Right cardiac atrium (tissue), 5 donors: ENCODE data around the gene IMP4. TPM values are rescaled to one million over a fixed set of nuclear protein-coding genes. Genes with fewer than 3 reads are reported as not detected.

Experiments used
- ATAC-seq, 2 donors: fragments of 200-7000 bp; cut with Tn5 transposase; one replicate each; pipeline versions ENCODE4 v1.8.0 to v1.9.1; 2020; ENCODE audit warnings: moderate library complexity in 2 of 2, mild to moderate bottlenecking in 1 of 2
- DNase-seq, 3 donors: peaks; one replicate each; pipeline ENCODE4 v3.0.0-alpha.2; 2020
- H3K27ac ChIP-seq: one replicate; pipeline ENCODE4 v1.5.1; 2013; ENCODE audit warnings: mild to moderate bottlenecking, low read length, control low read depth, moderate library complexity
- H3K27me3 ChIP-seq: one replicate; pipeline ENCODE4 v1.6.1; 2013; ENCODE audit not compliant: control insufficient read depth, insufficient read depth
- H3K4me1 ChIP-seq: one replicate; pipeline ENCODE4 v1.6.1; 2013; ENCODE audit warnings: low read length; ENCODE audit not compliant: control insufficient read depth, insufficient read depth
- H3K4me3 ChIP-seq: one replicate; pipeline ENCODE4 v1.5.1; 2013; ENCODE audit warnings: low read length, control low read depth
- H3K9me3 ChIP-seq: one replicate; pipeline ENCODE4 v1.6.1; 2013; ENCODE audit warnings: low read length; ENCODE audit not compliant: control insufficient read depth
- WGBS: extraction: QIAGEN DNeasy Blood & Tissue Kit; methylation state at CpG from one replicate; pipeline ENCODE4 v1.1.7; 2013; 5-methylcytosine and 5-hydroxymethylcytosine counted together
- intact Hi-C, 4 donors: fragments of 100-400 bp; cut with DNase I; formaldehyde crosslinking; loops; one replicate each; pipeline versions ENCODE4 v1.11.0 to v1.14.0; 2022 to 2023
- polyA plus RNA-seq: library from polyadenylated mRNA; stranded (reverse); fragments of 200-250 nt; gene quantifications from one replicate; pipeline ENCODE4 v1.2.3, GENCODE V29; 2013
- total RNA-seq, 4 donors: library from RNA; stranded (reverse); fragmentation: NEBNext Ultra II Directional; extraction: Animal tissue kit (Norgen Biotek cat#: 25700); gene quantifications; one replicate each; pipeline ENCODE4 v1.2.1, GENCODE V29; 2021
- donor health status: healthy with polysubstance abuse.
- donor health status: DM: no; HTN: yes; CAD: no.
- donor health status: DM: no; HTN: no; CAD: no.
- donor health status: DM: no; HTN: yes; CAD: no; lungs with severe emphysema.
- donor health status: DM: yes; HTN: yes; CAD: no.

Gene IMP4
- total and polyA plus RNA-seq, 5 donors = 48.0 to 59.9 (median 54.2) TPM

DNA sequence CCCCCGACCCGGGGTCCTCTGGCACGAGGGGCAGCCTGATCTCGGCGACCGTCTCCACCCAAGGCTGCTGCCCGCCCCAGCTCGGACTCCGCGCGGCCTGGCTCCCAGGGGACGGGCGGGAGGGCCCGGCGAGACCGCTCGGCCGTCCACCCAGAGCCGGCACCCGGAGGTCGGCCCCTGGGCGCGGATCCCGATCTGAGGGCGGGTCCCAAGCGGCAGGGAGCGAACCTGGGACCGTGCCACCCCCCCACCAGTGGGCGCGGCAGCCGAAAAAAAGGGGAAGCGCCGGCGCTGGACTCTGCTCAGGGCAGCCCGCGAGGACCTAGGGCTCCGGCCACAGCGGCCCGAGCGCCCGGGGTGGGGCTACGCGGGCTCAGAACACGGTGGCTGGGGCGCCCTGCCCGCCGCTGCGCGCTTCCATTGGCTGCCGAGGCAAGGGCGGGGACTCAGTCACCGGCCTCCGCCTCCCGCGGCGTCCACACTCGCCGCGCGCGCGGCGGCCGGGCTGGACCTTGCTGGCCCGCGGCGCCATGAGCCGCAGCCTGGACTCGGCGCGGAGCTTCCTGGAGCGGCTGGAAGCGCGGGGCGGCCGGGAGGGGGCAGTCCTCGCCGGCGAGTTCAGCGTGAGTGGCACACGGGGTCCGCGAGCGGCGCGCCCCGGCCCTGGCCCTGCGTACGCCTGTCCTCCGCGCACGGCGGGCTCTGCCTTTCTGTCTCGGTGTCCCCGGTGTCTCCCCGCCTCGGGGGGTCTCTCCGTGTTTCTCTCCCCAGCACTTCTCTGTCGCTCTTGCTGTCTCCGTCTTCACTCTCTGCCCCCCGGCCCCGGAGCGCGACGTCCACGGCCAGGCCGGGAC lies 13.1 kb downstream of the IMP4 start, which contains the start of gene PTPN18:
TSS of gene PTPN18 (plus strand) at position 479 of the 854 bp plus-strand sequence. CDS start at position 531, 52 bp downstream.
- Histone ChIP-seq H3K9me3 (no peaks in the 10 kb centered on the region), H3K27me3 (no peaks in the 10 kb centered on the region), H3K27ac (peak within 1 kb of the TSS; percentile 61), H3K4me1 (peaks cover 2% of the 10 kb centered on the region), H3K4me3 (peak within 1 kb of the TSS; percentile 68)
- peak; percentile 94 to 98 (median 97) for DNase-seq
- under 1% methylated on average over 107 of the region's 107 CpGs for WGBS
- peak; percentile 98 for ATAC-seq
- intact Hi-C loops = no loop called here

GRCh38 chr2:130357864-130358263 lies 15.2 kb downstream of the IMP4 start:
- H3K9me3 ChIP-seq = no peaks in the 10 kb centered on the region
- ATAC-seq = no peak
- no peak overlapping the region for H3K27ac ChIP-seq
- no peak overlapping the region for H3K4me3 ChIP-seq
- peaks cover 2% of the 10 kb centered on the region for H3K4me1 ChIP-seq
- WGBS = 96% methylated on average over 7 of the region's 7 CpGs
- intact Hi-C loops = no loop called here
- DNase-seq = no peak
- H3K27me3 ChIP-seq = no peaks in the 10 kb centered on the region

DNA sequence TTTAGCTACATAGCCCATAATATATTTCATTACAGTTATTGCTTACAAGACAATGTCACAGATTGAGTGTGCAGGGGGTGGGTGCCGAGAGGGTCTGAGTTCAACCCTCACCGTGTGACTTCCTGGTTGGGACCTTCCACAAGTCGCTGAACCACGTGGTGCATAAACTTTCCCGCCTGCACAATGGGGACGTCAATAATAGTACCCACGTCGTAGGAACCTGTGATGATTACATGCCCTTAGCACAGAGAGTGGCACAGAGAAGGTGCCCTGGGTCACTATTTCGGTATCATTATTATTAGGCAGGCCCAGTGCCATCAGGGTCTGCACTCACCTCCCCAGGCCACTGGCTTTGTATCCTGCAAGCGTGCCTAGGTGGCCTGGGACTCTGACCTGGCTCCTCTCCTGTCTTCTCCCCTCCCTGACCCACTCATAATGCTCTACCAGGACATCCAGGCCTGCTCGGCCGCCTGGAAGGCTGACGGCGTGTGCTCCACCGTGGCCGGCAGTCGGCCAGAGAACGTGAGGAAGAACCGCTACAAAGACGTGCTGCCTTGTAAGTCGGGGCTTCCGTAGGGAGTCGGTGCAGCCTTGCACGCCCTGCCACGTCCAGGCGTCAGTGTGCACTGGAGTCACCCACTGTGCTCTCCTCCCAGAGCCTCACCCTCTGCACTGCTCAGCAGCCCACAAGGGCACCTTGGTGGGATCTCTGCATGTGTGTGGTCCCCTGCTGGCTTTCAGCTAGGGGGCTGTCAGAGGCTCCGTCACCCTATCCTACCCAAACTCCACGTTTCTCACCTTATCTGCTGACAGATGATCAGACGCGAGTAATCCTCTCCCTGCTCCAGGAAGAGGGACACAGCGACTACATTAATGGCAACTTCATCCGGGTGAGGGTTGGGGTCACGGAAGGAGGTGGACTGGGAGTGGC lies 16.0 kb downstream of the IMP4 start:
- Histone ChIP-seq H3K4me1 (peaks cover 2% of the 10 kb centered on the region), H3K27ac (no peak overlapping the region), H3K4me3 (no peak overlapping the region), H3K27me3 (no peaks in the 10 kb centered on the region), H3K9me3 (no peaks in the 10 kb centered on the region)
- DNase-seq (no peak), ATAC-seq (no peak)
- 90% methylated on average over 33 of the region's 33 CpGs for WGBS
- intact Hi-C loops = no loop called here

- Histone ChIP-seq H3K27me3 (no peaks in the 10 kb centered on the region), H3K4me1 (no peaks in the 10 kb centered on the region), H3K4me3 (no peak overlapping the region), H3K27ac (no peak overlapping the region), H3K9me3 (no peaks in the 10 kb centered on the region)
- DNase-seq (peak in 1 of 3 donors; percentile 34), ATAC-seq (no peak)
- 74% methylated on average over 5 of the region's 5 CpGs for WGBS
- intact Hi-C loops = no loop called here
These were observed 16.8 kb downstream of the IMP4 start for GRCh38 chr2:130359466-130359865.

- no peaks in the 10 kb centered on the region for H3K9me3 ChIP-seq
- ATAC-seq (no peak), DNase-seq (no peak)
- H3K4me3 ChIP-seq = no peak overlapping the region
- H3K27ac ChIP-seq = no peak overlapping the region
- intact Hi-C loops = no loop called here
- H3K27me3 ChIP-seq = no peaks in the 10 kb centered on the region
- no peaks in the 10 kb centered on the region for H3K4me1 ChIP-seq
These were observed 20.8 kb downstream of the IMP4 start for GRCh38 chr2:130363479-130363878.

DNA sequence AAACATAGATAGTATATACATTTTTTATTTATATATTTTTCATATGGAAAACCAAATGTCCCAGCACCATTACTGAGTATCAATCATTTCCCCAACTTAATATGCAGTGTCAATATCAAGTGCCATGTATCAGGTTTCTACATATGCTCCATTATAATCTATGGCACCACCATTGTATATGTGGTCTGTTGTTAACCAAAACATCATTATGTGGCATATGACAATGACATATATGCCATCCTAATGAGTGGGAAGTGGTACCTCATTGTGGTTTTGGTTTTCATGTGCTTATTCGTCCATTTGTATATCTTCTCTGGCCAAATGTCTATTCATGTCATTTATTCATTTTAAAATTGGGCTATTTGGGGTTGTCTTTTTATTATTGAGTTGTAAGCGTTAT lies 22.4 kb downstream of the IMP4 start:
- H3K4me1 ChIP-seq = no peaks in the 10 kb centered on the region
- ATAC-seq = no peak
- H3K27me3 ChIP-seq = no peaks in the 10 kb centered on the region
- intact Hi-C loops = no loop called here
- WGBS = 86% methylated on average over 2 of the region's 2 CpGs
- no peak overlapping the region for H3K27ac ChIP-seq
- DNase-seq = no peak
- no peaks in the 10 kb centered on the region for H3K9me3 ChIP-seq
- H3K4me3 ChIP-seq = no peak overlapping the region

DNA sequence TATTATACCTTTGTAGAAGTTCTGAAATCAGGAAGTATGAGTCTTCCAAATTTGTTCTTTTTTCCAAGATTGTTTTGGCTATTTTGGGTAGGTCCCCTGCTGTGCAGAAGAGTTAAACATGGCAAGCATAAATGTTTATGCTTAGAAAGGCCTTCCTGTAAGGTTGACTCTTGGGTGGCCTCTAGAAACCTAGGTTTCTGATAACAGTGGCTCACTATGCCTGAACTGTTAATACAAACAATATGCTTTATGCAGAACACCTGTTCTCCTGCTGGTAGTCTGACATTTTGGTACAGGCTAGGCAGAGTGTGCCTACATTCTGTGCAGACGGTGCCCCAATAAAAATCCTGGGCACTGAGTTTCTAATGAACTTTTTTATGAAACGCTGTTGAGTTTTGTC lies 23.3 kb downstream of the IMP4 start:
- H3K4me1 ChIP-seq = no peaks in the 10 kb centered on the region
- ATAC-seq (no peak), DNase-seq (no peak)
- H3K4me3 ChIP-seq = no peak overlapping the region
- H3K9me3 ChIP-seq = no peaks in the 10 kb centered on the region
- H3K27me3 ChIP-seq = no peaks in the 10 kb centered on the region
- no peak overlapping the region for H3K27ac ChIP-seq
- WGBS = 93% methylated on average over 2 of the region's 2 CpGs
- intact Hi-C loops = no loop called here

GRCh38 chr2:130366720-130367119 lies 24.0 kb downstream of the IMP4 start:
- ATAC-seq (no peak), DNase-seq (no peak)
- Histone ChIP-seq H3K4me3 (no peak overlapping the region), H3K9me3 (no peaks in the 10 kb centered on the region), H3K27me3 (no peaks in the 10 kb centered on the region), H3K4me1 (no peaks in the 10 kb centered on the region), H3K27ac (no peak overlapping the region)
- WGBS = 62% methylated on average over 1 of the region's 1 CpG
- intact Hi-C loops = no loop called here

DNA sequence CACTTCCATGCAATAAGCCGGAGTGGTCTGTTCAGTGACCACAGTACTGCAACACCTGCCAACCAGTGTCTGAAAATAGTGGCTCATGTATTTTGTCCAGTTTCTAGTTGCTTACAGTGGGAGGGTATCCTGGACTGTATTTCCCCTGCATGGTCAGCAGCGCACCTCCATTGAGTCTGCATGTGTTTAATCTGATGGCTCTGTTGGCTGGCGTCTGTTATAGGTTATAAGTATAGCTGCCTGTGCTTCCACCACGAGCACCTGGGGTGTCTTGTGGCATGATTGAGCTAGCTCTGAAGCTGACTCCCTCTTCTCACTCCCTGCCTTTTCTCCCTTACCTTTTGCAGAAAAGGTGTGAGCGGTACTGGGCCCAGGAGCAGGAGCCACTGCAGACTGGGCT lies 26.1 kb downstream of the IMP4 start:
- peaks cover 4% of the 10 kb centered on the region for H3K4me1 ChIP-seq
- 87% methylated on average over 5 of the region's 5 CpGs for WGBS
- ATAC-seq (no peak), DNase-seq (no peak)
- H3K27ac ChIP-seq = no peak overlapping the region
- no peaks in the 10 kb centered on the region for H3K27me3 ChIP-seq
- H3K4me3 ChIP-seq = no peak overlapping the region
- intact Hi-C loops = no loop called here
- H3K9me3 ChIP-seq = no peaks in the 10 kb centered on the region

DNA sequence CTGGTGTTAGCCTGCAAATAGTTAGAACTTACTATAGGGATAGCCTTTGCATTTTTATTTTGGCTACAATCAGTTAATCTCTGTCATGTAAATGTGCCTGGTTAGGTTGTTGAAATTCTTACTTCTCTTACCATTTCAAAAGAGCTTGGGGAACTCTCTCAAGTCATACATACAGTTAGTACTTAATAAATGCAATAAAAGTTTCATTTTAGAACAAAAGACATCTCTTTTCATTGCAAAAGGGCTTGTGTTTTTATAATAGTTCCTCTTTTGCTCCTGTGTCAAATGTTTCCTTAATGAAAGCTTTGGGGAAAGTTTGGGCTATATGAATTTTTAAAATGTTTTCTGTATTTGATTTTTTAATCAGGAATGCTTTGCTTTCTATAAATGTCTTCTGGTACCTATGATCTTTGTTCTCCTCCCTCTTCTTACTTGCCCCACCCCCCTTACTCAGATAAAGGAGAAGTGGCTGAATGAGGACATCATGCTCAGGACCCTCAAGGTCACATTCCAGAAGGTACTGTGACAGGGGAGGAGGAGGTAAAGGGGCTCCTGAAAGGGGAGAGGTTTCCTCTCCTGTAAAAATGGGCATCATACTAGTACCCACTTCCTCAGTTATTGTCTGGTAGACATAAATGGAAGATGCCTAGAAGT lies 26.7 kb downstream of the IMP4 start:
- H3K27ac ChIP-seq = no peak overlapping the region

DNA sequence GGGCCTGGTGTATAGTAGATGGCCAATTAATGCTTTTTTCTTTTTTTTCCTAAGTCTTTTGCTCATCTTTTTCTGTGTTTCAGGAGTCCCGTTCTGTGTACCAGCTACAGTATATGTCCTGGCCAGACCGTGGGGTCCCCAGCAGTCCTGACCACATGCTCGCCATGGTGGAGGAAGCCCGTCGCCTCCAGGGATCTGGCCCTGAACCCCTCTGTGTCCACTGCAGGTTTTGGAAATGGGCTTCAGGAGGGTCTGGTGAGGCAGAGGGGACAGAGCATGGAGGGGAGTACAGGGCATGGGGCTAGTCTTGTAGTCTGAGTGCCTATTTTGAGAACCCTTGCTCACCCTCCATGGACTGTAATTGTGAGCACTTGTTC lies 27.3 kb downstream of the IMP4 start:
- Histone ChIP-seq H3K27ac (no peak overlapping the region), H3K4me3 (no peak overlapping the region), H3K9me3 (no peaks in the 10 kb centered on the region), H3K27me3 (no peaks in the 10 kb centered on the region), H3K4me1 (peaks cover 4% of the 10 kb centered on the region)
- WGBS = 89% methylated on average over 5 of the region's 5 CpGs
- intact Hi-C loops = no loop called here
- no peak for DNase-seq
- no peak for ATAC-seq

More for the DNA sequence above, 26.7 kb downstream of the IMP4 start:
- DNase-seq (no peak), ATAC-seq (no peak)
- Histone ChIP-seq H3K9me3 (no peaks in the 10 kb centered on the region), H3K4me3 (no peak overlapping the region), H3K4me1 (peaks cover 4% of the 10 kb centered on the region), H3K27me3 (no peaks in the 10 kb centered on the region)
- intact Hi-C loops = no loop called here
